Hepatocyte (in vitro differentiated cells): ENCODE measurements around the gene ROPN1.

Experiments used
- EZH2 ChIP-seq: fragments of 200-600 bp; sonication (generic); IDR thresholded peaks from 2 replicates; pipeline ENCODE4 v1.6.1; 2016; ENCODE audit warnings: antibody characterized with exemption, mild to moderate bottlenecking, borderline replicate concordance
- TF ChIP-seq, protein P1 (sequence below): fragments of 200-600 bp; sonication (generic); IDR thresholded peaks from 2 replicates; pipeline ENCODE4 v1.5.1; 2016; ENCODE audit warnings: antibody characterized with exemption, mild to moderate bottlenecking; ENCODE audit not compliant: poor library complexity

DNA sequence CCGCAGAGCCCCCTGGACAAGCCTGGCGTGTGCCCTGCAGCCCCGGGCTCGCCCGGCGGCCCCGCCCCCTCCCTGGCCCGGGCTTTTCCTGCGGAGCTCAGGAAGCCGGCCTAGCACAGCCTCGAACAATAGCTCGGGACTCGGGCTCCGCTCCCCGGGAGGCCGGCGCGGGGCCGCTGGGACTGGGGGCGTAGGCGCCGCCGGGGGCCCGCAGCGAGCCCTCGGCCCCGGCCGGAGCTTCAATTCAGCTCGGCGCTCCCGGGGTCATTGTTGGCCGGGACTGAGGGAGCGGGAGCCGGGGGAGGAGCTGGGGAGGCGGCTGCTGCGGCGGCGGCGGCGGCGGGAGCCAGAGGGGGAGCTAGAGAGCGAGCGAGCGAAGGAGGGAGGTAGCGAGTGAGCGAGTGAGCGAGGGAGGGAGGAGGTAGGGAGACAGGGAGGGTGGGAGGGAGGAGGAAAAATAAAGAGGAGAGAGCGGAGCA, 41.0 kb upstream of the ROPN1 start:
- TF ChIP-seq, protein P1, sequence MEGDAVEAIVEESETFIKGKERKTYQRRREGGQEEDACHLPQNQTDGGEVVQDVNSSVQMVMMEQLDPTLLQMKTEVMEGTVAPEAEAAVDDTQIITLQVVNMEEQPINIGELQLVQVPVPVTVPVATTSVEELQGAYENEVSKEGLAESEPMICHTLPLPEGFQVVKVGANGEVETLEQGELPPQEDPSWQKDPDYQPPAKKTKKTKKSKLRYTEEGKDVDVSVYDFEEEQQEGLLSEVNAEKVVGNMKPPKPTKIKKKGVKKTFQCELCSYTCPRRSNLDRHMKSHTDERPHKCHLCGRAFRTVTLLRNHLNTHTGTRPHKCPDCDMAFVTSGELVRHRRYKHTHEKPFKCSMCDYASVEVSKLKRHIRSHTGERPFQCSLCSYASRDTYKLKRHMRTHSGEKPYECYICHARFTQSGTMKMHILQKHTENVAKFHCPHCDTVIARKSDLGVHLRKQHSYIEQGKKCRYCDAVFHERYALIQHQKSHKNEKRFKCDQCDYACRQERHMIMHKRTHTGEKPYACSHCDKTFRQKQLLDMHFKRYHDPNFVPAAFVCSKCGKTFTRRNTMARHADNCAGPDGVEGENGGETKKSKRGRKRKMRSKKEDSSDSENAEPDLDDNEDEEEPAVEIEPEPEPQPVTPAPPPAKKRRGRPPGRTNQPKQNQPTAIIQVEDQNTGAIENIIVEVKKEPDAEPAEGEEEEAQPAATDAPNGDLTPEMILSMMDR, result peak; percentile 75
- TF ChIP-seq EZH2, result no peak
